HG02798 (cell line): ENCODE data around the gene MBD3L4.
"Not testable (repeated sequence)": the region's sequence is repeated elsewhere in the genome, so short reads cannot be mapped to it uniquely, and the experiment has no call there.

Experiments used
- ATAC-seq: cut with Tn5 transposase; IDR thresholded peaks from one replicate; pipeline ENCODE4 v1.9.1; 2021; ENCODE audit warnings: mild to moderate bottlenecking; ENCODE audit not compliant: unreplicated experiment, poor library complexity

The MBD3L4 gene

DNA sequence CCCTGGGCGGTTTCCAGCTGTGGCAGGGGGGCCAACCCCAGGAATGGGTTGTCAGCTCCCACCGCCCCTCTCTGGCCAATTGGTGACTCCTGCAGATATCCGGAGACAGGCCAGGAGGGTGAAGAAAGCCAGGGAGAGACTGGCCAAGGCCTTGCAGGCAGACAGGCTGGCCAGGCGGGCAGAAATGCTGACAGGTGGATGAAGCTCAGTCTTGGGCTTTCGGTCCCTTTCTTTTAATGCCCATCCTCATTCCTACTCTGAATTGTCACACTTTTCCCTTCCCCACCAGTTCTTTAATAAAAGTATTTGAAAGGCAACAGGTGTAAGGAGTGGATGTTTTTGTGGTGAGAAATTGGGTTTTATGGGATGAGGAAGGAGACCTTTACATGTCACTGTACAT lies 11.4 kb upstream of the MBD3L4 start:
- not testable (repeated sequence) for ATAC-seq

GRCh38 chr19:7049021-7049420 lies 9.0 kb upstream of the MBD3L4 start, which contains the start of gene MBD3L2:
Gene MBD3L2, plus strand, starts transcription at chr19:7049321. Its CDS starts 53 bp downstream, at chr19:7049374.
- ATAC-seq = not testable (repeated sequence)

DNA sequence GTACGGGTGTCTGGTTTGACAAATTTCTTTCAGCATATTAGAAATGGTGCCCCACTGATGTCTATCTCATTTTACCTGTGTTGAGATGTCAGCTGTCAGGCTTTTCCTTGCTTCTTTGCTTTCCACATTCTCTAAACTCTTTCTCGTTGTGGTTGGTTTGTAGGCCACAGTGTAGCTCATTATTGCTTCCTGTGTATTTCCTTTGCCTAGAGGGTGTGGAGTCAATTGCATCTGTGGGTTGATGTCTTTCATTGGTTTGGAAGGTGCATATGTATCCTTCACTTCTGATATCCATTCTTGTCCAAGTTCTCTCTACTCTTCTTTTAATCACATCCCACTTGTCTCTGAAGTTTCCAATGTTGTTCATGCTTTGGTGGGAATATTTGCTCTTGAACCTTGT lies 1.6 kb upstream of the MBD3L4 start:
- ATAC-seq = not testable (repeated sequence)

- not testable (repeated sequence) for ATAC-seq
These were observed 9.7 kb downstream of the MBD3L4 start, which contains the start of gene MBD3L5 for GRCh38 chr19:7030278-7030677. Gene MBD3L5, plus strand, starts transcription at chr19:7030578. Its CDS starts 34 bp downstream, at chr19:7030612.

DNA sequence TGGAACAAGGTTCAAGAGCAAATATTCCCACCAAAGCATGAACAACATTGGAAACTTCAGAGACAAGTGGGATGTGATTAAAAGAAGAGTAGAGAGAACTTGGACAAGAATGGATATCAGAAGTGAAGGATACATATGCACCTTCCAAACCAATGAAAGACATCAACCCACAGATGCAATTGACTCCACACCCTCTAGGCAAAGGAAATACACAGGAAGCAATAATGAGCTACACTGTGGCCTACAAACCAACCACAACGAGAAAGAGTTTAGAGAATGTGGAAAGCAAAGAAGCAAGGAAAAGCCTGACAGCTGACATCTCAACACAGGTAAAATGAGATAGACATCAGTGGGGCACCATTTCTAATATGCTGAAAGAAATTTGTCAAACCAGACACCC lies 11.2 kb downstream of the MBD3L4 start:
- ATAC-seq = not testable (repeated sequence)

- not testable (repeated sequence) for ATAC-seq
These were observed 18.6 kb downstream of the MBD3L4 start, which contains the start of gene MBD3L2B for GRCh38 chr19:7021331-7021730. Gene MBD3L2B, minus strand, starts transcription at chr19:7021431. Its CDS starts 34 bp downstream, at chr19:7021397.

GRCh38 chr19:7018828-7019227 lies 21.2 kb downstream of the MBD3L4 start:
- ATAC-seq = no peak

GRCh38 chr19:7013678-7014077 lies 26.3 kb downstream of the MBD3L4 start:
- no peak for ATAC-seq

- no peak for ATAC-seq
These were observed 29.0 kb downstream of the MBD3L4 start for GRCh38 chr19:7010722-7011593.

DNA sequence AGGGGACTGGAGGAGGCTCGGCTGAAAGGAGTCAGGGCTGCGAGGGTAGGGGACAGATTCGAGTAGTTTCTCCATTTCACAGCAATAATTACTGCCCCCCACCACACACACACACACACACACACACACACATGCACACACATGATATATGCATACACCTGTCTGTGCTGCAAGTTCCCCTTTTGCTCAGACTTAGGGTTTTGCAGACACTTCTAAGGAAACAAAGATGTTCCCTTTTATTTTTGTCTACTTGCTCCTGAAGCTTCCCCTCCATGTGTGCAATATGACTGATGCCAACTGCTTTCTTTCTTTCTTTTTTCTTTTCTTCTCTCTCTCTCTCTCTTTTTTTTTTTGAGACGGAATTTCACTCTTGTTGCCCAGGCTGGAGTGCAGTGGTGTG lies 32.1 kb downstream of the MBD3L4 start:
- ATAC-seq = no peak

GRCh38 chr19:7006135-7006704 lies 33.8 kb downstream of the MBD3L4 start:
- ATAC-seq = no peak

GRCh38 chr19:7004313-7004931 lies 35.6 kb downstream of the MBD3L4 start:
- no peak for ATAC-seq

DNA sequence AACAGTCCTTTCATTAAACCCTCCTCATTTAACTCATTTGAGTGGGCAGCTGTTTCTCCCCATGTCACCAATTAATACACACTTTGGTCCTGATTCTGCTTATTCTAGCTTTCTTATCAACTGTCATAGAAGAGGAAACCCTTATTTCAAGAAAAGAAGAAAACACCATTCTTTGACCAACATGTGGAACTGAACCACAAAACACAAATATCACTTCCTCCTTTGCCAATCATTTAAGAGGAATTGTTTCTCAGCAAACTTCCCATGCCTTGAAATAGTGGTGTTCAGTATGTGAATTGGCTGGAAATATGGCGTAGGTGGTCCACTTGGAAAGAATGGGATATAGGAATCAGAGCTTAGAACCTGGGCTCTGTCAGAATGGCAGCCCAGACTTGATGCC lies 39.2 kb downstream of the MBD3L4 start:
- ATAC-seq = no peak

DNA sequence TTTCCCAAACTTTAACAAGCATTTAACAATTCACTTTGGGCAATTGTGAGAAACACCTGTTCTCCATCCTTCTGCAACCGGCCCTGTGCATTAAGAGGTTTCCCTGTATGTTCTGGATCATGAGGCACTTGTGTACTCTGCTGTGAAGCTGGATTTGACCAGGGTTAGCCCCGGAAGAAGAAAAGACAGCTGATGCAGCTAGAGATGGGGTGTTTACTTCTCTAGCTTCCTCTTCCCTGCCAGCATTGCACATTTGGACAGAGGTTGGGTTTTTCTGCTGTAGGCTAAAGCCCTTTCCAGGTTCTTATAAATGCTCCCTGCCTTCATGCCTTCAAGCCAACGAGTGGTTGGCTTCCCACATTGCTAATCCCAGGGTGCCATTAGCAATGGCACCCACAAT lies 39.6 kb downstream of the MBD3L4 start:
- no peak for ATAC-seq

DNA sequence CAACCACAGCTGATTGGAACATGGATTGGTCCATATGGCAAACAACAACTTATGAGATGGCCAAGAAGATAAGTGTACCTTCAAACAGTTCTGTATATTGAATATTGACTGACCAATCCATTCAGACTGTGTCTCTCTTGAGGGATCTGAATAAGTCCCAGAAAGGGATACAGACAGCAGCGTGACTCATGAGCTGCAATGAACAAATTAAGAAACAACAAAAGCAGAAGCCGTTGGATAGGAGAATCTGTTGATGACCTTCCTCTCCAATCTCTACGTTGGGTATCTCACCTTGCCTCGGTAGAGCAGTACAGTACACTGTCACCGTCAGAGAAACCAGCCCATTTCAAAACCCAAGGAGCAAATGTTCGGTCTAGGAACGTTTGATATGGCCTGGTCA lies 40.0 kb downstream of the MBD3L4 start:
- ATAC-seq = no peak

GRCh38 chr19:6997679-6998445 lies 42.1 kb downstream of the MBD3L4 start:
- ATAC-seq = no peak

DNA sequence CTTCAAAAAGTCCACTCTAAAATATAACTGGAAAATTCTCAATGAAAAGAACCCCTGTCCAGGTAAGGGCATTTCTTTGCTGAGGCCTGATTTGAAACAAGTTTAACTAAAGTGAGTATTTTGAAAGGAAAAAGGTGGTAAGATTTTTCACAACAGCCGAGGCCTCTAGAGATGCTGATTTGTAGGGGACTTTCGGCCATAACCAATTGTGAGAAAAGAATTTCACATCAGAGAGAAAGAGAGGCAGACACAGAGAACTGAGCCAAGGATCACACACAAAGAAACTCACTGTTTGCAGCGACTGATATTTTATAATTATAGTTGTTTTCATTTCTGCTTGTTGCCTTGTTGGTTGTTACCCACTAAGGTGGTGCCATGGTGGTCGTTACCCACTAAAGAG lies 43.2 kb downstream of the MBD3L4 start:
- ATAC-seq = no peak

- no peak for ATAC-seq
These were observed 44.9 kb downstream of the MBD3L4 start for GRCh38 chr19:6995054-6995453.

GRCh38 chr19:6988257-6988656 lies 51.7 kb downstream of the MBD3L4 start:
- ATAC-seq = no peak

GRCh38 chr19:6987850-6988249 lies 52.1 kb downstream of the MBD3L4 start:
- no peak for ATAC-seq
